ENCODE results near the gene GAPVD1.

Gene GAPVD1

DNA sequence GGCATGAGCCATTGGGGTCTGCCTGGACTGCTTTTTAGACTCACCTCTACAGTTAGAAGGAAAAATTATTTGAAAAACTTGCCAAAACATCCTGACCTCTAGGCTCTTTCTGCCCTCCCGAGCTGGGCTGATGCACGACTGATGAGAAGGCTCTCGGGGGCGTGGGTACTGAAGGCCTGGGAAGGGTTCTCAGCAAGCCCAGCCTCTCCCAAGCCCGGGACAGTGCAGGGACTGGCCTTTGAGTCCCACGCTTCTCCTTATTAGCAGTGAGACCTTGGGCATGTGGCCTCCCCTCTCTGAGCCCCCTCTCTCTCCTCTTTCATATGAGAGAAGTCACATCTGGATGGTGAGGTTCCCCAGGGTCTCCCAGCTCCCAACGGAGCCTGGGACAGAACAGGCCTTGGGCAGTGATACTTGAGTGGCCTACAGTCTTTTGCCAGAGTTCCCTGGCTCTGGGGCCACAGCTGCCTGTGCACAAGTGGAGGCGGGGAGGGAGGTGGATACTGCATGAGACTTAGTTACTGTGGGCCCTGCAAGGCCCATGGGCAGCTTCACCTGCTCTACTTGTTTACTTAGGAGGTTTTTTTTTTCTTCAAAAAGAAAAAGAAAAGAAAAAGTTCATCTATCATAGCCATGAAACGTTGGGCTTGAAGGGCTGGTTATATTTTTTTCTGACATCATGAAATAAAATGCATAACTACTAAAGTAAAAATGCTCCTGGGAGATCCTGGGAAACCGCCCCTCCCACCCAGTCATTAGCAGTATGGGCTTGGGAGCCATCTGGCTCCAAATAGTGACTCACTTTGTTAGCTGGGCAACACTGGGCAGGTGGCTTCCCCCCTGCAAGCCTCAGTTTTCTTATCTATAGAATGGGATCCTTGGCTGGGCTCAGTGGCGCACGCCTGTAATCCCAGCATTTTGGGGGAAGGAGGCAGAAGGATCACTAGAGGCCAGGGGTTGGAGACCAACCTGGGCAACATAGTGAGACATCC, 139.4 kb downstream of the GAPVD1 start:
- TF ChIP-seq EZH2 (IDR thresholded peaks at IDR 0.05; ENCODE audit: borderline replicate concordance, low read depth, low read length, severe bottlenecking) = no peak
- TF ChIP-seq, protein P1, sequence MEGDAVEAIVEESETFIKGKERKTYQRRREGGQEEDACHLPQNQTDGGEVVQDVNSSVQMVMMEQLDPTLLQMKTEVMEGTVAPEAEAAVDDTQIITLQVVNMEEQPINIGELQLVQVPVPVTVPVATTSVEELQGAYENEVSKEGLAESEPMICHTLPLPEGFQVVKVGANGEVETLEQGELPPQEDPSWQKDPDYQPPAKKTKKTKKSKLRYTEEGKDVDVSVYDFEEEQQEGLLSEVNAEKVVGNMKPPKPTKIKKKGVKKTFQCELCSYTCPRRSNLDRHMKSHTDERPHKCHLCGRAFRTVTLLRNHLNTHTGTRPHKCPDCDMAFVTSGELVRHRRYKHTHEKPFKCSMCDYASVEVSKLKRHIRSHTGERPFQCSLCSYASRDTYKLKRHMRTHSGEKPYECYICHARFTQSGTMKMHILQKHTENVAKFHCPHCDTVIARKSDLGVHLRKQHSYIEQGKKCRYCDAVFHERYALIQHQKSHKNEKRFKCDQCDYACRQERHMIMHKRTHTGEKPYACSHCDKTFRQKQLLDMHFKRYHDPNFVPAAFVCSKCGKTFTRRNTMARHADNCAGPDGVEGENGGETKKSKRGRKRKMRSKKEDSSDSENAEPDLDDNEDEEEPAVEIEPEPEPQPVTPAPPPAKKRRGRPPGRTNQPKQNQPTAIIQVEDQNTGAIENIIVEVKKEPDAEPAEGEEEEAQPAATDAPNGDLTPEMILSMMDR (IDR thresholded peaks at IDR 0.05; ENCODE audit: borderline replicate concordance, extremely low read depth, low read length, poor library complexity, severe bottlenecking) = no peak
- Histone ChIP-seq H2AFZ (ENCODE audit: low read depth, low read length) (no peak overlapping the region), H3K79me2 (ENCODE audit: insufficient read depth, low read length) (no peaks in the 10 kb centered on the region), H4K20me1 (ENCODE audit: insufficient read depth, low read length) (no peaks in the 10 kb centered on the region), H3K27me3 (ENCODE audit: insufficient read depth, low read length, poor library complexity) (no peaks in the 10 kb centered on the region), H3K4me3 (ENCODE audit: low read depth in 1 of 2, low read length in 2 of 2) (no peak overlapping the region), H3K27ac (ENCODE audit: low read length) (no peak overlapping the region), H3K4me2 (ENCODE audit: insufficient read depth, low read length) (no peak overlapping the region), H3K9ac (ENCODE audit: low read depth, low read length) (no peak overlapping the region), H3K9me3 (ENCODE audit: insufficient read depth, low read length, severe bottlenecking) (no peaks in the 10 kb centered on the region), H3K4me1 (ENCODE audit: insufficient read depth, low read length) (no peaks in the 10 kb centered on the region), H3K36me3 (ENCODE audit: insufficient read depth, low read length) (no peaks in the 10 kb centered on the region)
- ATAC-seq (ENCODE audit: insufficient read depth, low read depth) = no peak
- no peak for DNase-seq

DNA sequence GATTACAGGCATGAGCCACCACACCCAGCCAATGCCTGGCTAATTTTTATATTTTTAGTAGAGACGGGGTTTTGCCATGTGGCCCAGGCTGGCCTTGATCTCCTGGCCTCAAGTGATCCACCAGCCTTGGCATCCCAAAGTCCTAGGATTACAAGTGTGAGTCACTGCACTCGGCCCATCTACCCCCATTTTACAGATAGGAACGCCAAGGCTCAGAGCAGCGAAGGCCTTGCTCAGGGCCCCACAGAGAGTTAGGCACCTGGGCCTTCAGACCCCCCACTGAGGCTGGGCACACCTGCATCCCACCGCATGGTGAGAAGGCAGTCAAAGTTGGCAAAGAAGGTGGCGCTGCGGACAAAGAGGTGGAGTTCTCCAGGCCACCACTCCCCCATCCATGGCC, 143.1 kb downstream of the GAPVD1 start:
- no peaks in the 10 kb centered on the region for H3K79me2 ChIP-seq (ENCODE audit: insufficient read depth, low read length)
- no peaks in the 10 kb centered on the region for H3K27me3 ChIP-seq (ENCODE audit: insufficient read depth, low read length, poor library complexity)
- H3K4me1 ChIP-seq (ENCODE audit: insufficient read depth, low read length) = peaks cover 19% of the 10 kb centered on the region
- no peak overlapping the region for H3K4me2 ChIP-seq (ENCODE audit: insufficient read depth, low read length)
- H3K9ac ChIP-seq (ENCODE audit: low read depth, low read length) = no peak overlapping the region
- no peak overlapping the region for H2AFZ ChIP-seq (ENCODE audit: low read depth, low read length)
- H3K4me3 ChIP-seq (ENCODE audit: low read depth in 1 of 2, low read length in 2 of 2) = no peak overlapping the region
- peaks cover 7% of the 10 kb centered on the region; the same call in 1 of the 2 replicates for H4K20me1 ChIP-seq (ENCODE audit: insufficient read depth, low read length)
- H3K36me3 ChIP-seq (ENCODE audit: insufficient read depth, low read length) = no peaks in the 10 kb centered on the region
- ATAC-seq (ENCODE audit: insufficient read depth, low read depth) (no peak), DNase-seq (no peak)
- H3K27ac ChIP-seq (ENCODE audit: low read length) = no peak overlapping the region
- no peaks in the 10 kb centered on the region for H3K9me3 ChIP-seq (ENCODE audit: insufficient read depth, low read length, severe bottlenecking)
- no peak for TF ChIP-seq EZH2 (IDR thresholded peaks at IDR 0.05; ENCODE audit: borderline replicate concordance, low read depth, low read length, severe bottlenecking)
- TF ChIP-seq, protein P1 (IDR thresholded peaks at IDR 0.05; ENCODE audit: borderline replicate concordance, extremely low read depth, low read length, poor library complexity, severe bottlenecking) = no peak

DNA sequence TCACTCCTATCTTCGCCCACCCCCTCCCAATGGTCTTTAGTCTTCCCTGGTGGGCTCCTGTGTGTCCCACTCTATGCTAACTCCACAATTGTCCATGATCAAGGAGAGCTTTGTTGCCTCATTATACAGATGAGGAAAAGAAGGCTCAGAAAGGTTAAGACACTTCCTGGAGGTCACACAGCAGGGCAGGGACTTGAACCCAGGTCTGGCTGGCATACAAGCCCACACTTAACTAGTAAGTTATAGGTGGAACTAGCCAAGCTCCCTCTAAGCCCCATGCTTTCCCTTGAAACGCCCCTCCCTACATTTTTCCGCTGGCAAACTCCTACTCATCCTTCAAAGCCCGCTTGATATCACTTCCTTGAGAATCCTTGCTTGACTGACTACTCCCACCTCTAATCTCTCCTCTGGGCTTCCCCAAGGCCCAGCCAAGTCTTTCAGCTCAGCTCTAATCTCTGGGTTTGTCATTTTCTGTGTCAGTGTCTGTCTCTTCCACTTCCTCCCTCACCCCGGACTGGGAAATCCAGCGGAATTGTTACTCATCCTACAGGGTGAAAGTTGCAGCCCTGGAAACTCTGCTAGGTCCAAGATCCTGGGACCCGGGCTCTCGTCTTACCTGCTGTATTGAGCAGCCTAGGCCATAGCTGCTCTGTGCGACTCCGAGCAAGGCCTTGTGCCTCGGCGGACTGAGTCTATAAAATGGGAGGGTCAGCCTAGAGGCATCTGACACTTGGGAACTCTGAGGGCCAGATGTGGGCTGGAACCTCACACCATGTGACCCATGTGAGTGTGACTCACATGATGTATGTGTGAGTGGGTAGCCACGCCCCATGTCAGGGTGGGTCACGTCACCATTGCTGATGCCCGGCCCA, 144.5 kb downstream of the GAPVD1 start:
- no peaks in the 10 kb centered on the region for H3K27me3 ChIP-seq (ENCODE audit: insufficient read depth, low read length, poor library complexity)
- no peak overlapping the region for H2AFZ ChIP-seq (ENCODE audit: low read depth, low read length)
- no peak overlapping the region for H3K27ac ChIP-seq (ENCODE audit: low read length)
- no peak overlapping the region for H3K9ac ChIP-seq (ENCODE audit: low read depth, low read length)
- no peak for ATAC-seq (ENCODE audit: insufficient read depth, low read depth)
- no peak for TF ChIP-seq EZH2 (IDR thresholded peaks at IDR 0.05; ENCODE audit: borderline replicate concordance, low read depth, low read length, severe bottlenecking)
- TF ChIP-seq, protein P1 (IDR thresholded peaks at IDR 0.05; ENCODE audit: borderline replicate concordance, extremely low read depth, low read length, poor library complexity, severe bottlenecking) = no peak
- no peak overlapping the region for H3K4me3 ChIP-seq (ENCODE audit: low read depth in 1 of 2, low read length in 2 of 2)
- peaks cover 7% of the 10 kb centered on the region; the same call in 1 of the 2 replicates for H4K20me1 ChIP-seq (ENCODE audit: insufficient read depth, low read length)
- no peak overlapping the region for H3K4me2 ChIP-seq (ENCODE audit: insufficient read depth, low read length)
- no peaks in the 10 kb centered on the region for H3K79me2 ChIP-seq (ENCODE audit: insufficient read depth, low read length)
- no peaks in the 10 kb centered on the region for H3K36me3 ChIP-seq (ENCODE audit: insufficient read depth, low read length)
- DNase-seq = no peak
- peaks cover 19% of the 10 kb centered on the region for H3K4me1 ChIP-seq (ENCODE audit: insufficient read depth, low read length)
- H3K9me3 ChIP-seq (ENCODE audit: insufficient read depth, low read length, severe bottlenecking) = no peaks in the 10 kb centered on the region

Data from DND-41 (cell line).